SK-N-SH treated with all-trans-retinoic acid at 6 μM for 48 hours (cell line): Measurements from ENCODE around the gene NOP16.

Source experiments
- CREB5 ChIP-seq: fragments of 250-450 bp; sonication (Bioruptor Pico); IDR thresholded peaks from 2 replicates; pipeline ENCODE4 v1.5.1; 2020; ENCODE audit warnings: low read depth, mild to moderate bottlenecking, moderate library complexity
- POU6F1 ChIP-seq: fragments of 250-450 bp; sonication (Bioruptor Pico); IDR thresholded peaks from 2 replicates; pipeline ENCODE4 v1.8.0; 2021; ENCODE audit warnings: low read depth, mild to moderate bottlenecking, moderate library complexity, borderline replicate concordance
- ZFP30 ChIP-seq: fragments of 450-650 bp; formaldehyde crosslinking; IDR thresholded peaks from 2 replicates; pipeline ENCODE4 v1.5.0; 2022; ENCODE audit warnings: mild to moderate bottlenecking, moderate library complexity

- TF ChIP-seq CREB5 (CRISPR knock-in tag), result no peak
- TF ChIP-seq ZFP30 (CRISPR knock-in tag), result no peak
- no peak for TF ChIP-seq POU6F1 (CRISPR knock-in tag)
These were observed 19.7 kb downstream of the NOP16 start for GRCh38 chr5:176368726-176369125.
